GM21723 (cell line): ENCODE measurements around the gene CAMTA1.

Experiments
- ATAC-seq: cut with Tn5 transposase; IDR thresholded peaks from one replicate; pipeline ENCODE4 v1.9.1; 2021; ENCODE audit warnings: mild to moderate bottlenecking, moderate library complexity; ENCODE audit not compliant: unreplicated experiment

Gene CAMTA1

GRCh38 chr1:7515175-7515574 lies 729.9 kb downstream of the CAMTA1 start:
- ATAC-seq: no peak

DNA sequence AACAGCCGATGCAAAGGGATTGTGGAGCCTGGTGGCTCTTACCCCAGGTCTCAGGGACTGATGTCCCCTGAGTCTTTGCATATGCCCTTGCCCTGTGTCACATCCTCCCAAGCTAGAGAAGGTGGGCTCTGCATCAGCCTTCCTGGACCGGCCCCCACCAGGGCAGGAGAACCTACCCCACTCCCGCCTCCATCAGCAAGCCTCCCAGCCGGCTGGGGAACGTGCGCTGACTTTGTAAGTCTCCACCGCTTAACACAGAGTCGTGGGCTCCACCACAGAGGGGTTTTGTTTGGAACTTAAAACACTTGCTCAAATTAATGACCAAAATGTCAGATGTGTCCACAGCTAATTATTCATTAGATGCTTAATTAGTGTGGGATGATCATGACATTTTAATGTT lies 730.6 kb downstream of the CAMTA1 start:
- ATAC-seq: no peak

DNA sequence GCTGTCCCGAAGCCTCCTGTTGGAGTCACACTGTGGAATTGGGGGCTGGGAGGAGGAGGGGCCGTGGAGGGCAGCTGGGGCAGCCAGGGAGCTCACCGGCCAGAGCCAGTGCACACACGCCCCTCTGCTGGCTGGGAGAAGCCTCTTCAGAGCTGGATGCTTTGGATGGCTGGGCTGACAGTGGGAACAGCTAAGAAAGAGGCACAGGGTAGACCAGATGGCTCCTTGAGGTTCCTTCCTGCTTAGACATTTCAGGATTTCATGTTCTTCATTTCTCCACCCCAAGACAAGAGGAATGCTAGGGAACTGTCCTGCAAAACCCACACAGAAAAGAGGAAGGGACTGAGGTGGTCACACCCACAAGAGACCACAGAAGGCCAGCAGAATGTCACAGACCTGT lies 731.1 kb downstream of the CAMTA1 start:
- no peak for ATAC-seq

DNA sequence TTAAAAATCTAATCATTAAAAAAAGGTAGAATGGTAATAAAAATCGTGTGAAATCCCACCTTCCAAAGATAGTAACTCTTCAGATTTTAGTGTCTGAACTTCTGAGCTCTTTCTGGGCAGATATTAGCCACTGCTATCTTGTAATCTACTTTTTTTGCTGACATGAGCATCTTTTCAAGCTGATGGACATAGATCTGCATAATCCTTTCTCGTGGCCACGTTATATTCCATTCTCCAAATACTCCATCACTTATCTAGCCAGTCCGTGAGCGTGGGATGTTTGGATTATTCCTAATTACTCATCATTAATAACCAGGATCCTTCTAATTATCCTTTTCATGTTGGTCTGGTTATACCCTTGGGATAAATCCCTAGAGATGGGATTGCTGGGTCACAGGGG lies 731.7 kb downstream of the CAMTA1 start:
- ATAC-seq: no peak

DNA sequence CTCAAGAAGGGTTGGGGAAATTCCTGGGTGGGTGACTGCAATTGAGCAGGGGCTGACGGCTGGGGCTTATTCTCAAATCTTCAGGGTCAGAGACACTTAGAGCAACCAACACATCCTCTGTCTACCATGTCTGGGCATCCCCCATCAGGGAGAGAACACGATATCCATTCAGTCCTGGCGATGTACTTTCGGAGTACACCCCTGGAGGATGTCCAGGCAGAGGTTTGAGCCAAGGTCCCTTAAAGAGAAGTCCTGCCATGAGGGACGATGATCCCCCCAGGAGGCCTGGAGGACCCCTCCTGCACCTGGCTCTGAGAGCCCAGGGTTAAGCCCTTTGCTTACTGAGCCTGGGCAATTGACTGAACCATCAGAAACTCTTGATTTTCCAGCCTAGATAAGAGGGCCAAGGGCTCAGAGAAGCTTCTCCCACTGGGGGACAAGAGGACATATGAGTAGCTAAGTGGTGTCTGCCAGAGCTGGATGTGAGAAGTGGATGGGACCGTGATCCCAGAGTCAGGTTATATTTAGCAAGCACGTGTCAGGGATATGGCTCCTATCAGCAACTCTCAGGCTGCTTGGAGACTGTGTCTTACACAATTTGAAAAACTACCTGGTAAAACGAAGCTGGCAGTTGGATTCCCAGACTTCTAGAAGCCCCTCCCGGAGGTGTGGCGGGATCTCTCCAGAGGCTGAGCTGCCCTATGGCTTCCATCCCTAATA lies 732.5 kb downstream of the CAMTA1 start:
- no peak for ATAC-seq

- no peak for ATAC-seq
Measured at GRCh38 chr1:7518411-7518810, 733.2 kb downstream of the CAMTA1 start.

DNA sequence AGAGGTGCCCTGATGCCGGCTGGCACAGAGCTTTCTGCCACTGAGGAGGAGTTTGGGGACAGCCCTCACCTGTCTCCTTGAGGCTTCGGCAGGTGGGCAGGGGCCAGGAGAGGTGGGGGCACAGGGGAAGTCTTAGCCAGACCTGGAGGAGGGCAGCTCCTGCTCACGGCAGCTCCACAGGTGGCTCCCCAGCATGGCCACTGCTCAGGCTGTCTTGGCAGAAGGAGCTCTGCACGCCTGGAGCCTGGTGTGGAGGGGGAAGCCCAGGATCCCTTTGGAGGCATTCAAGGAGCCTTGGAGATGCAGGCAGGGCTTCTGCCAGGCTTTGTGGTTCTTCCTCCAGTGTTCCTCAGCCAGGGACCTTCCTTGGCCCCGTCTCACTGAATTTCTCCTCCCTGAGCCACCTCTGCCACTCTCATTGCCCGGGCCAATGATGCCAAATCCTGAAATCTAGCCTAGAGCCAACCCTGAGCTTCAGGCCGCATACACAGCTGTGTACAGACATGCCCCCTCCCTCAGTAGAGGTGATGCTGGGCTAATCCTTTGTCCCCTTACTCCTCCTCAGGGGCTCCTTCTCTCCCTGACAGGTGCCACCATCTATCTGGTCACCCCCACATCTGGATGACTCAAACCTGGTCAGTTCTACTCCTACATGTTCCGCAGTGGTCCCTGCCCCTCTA lies 734.1 kb downstream of the CAMTA1 start:
- ATAC-seq: no peak

GRCh38 chr1:7519861-7520395 lies 734.7 kb downstream of the CAMTA1 start:
- ATAC-seq: no peak

- ATAC-seq: no peak
Measured at GRCh38 chr1:7520496-7520895, 735.2 kb downstream of the CAMTA1 start.

DNA sequence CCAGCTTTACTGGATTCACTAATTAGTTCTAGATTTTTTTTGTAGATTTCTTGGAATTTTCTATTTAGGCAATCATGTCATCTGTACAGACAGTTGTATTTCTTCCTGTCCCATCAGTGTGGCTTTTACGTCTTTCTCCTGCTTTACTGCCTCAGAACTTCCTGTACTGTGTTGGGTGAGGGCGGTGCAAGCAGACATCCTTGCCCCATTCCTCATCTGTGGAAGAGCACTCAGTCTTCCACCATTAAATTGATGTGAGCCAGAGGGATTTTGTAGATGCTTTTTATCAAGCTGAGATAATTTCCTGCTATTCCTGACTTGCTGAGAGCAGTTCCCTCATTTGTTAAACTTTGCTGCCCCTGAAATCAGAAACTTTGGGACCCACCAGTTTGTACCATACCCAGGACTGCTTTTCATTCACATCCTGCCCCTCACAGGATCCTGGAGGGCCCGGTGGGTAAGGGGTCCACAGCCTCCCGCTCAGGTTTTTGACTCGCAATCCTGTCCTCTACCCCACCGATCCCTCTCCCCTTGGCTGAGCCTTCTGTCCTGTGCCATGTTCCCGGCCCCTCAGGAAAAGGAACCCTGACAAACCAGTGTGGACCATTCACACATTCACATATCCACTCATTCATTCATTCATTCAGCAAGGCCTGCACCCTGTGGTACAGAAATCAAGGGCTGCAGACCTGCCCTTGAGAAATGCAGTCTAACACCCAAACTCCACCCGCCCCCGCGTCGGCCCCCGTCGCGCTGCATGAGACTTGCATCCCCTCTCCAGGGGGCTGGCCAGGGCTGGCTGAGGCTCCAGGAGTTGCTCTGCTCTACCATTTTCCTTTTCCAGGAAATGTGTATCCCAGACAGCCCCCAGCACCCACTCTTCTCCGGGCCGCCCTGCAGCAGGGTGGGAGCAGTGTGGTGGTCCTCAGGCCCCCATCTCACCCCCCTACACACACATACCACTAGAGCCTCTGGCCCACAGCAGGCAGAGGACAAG lies 739.4 kb downstream of the CAMTA1 start:
- ATAC-seq: no peak

- ATAC-seq: no peak
Measured at GRCh38 chr1:7525338-7526063, 740.2 kb downstream of the CAMTA1 start.

DNA sequence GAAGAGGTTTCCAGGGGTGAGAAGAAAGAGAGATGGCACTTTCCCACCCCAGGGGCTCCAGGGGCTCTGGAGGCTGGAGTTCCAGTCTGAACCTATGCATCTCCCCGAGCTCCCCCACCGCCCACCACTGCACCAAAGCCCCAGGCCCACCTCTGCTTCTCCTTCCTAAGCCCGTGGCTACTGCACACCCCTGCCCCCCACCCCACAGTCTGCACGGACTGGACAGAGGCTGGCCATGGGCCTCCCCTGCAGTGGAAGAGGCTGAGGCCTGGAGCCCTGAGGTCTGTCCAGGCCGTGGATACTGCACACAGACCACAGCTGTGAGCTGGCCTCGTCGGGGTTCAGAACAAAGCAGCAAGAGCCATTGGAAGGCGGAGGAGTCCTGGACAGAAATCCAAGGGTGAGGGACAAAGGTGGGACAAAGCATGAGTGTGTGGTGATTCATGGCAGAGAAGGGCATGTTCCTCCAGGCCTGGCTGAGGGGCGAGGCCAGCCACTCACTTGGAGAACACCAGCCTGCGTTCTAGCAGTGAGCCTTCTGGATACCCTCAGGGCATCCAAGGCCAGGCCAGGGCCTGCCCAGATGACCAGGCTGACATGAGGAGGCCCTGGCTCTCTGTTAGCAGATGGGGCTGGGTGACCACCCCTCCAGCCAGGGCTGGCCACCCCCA lies 741.1 kb downstream of the CAMTA1 start:
- ATAC-seq: no peak

GRCh38 chr1:7526867-7527732 lies 741.8 kb downstream of the CAMTA1 start:
- ATAC-seq: no peak

- ATAC-seq: no peak
Measured at GRCh38 chr1:7527733-7528045, 742.4 kb downstream of the CAMTA1 start.

DNA sequence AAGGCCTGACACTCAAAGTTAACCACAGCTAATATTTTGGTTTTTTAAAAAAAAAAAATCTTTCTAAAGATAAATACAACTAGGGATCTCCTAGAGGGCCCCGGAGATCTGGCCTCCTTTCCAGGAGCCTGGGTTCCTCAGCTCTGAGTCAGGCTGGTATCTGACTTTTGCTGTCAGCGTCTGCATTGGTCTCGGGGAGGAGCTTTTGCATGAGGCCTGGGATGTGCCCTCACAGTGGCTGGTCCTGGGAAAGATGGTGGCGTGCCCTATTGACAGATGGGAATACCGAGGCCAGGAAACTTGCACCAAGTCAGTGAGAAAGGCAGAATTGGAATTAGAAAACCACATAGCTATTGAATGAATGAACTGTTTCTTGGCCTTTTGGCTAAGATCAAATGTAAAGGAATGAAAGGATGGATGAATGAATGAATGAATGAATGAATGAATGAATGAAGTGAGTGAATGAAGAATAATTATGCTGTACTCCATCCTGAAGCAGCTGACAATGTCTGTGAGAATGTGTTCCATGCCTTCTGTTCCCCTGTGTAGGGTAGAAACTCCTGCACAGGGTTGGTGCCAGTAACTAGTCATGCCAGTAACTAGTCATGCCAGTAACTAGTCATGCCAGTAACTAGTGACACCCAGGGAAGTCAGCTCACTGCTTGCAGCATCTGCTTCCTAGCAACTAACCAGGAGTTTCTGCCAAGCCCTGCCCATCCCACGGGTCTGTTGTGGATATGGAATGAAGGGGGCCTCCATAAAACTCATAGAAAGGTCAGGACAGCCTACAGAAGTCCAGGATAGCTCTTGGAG lies 743.3 kb downstream of the CAMTA1 start:
- no peak for ATAC-seq

DNA sequence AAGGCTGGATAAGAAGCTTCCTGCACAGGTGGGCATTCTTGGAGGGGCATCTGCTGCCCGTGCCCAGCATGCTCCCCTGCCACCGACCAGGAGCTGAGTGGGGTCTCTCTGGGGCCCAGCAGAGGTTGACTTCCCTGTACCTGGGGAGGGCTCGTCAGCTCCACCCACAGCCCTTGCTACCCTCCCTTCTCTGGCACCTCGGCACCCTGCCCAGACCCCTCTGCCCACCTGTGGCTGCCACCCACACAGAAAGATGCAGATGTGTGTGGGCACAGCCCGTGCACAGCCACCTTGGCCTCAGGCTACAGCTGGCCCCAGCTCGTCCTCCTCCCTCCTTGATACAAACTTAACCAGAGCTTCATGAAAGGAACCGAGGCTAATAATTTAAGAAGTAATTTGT lies 744.7 kb downstream of the CAMTA1 start:
- ATAC-seq: no peak

GRCh38 chr1:7531562-7532340 lies 746.5 kb downstream of the CAMTA1 start:
- no peak for ATAC-seq

DNA sequence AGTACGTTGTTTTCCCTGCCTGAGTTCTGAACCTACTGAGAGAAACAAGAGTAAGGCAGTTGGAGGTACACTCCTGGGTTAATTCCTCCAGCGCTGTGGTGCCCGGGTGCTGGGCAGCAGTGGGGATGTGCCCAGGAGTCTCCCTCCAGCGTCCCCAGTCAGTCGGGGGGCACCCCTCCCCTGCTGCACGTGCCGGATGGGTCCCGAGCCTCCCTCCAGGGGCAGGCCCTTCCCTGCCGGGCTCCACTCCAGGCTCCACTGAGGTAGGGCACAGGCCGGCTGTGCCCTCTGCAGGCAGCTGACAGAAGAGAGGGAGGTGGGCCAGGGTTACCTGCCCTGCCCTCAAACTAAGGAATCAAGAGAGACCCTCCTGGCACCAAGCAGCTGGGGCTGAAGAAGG lies 747.8 kb downstream of the CAMTA1 start:
- no peak for ATAC-seq
